HG03175 (cell line): ENCODE measurements around the gene ZNF688.
"Not testable (repeated sequence)": the region's sequence is repeated elsewhere in the genome, so short reads cannot be mapped to it uniquely, and the experiment has no call there.

ENCODE experiments used
- ATAC-seq: cut with Tn5 transposase; IDR thresholded peaks from one replicate; pipeline ENCODE4 v1.9.1; 2021; ENCODE audit warnings: mild to moderate bottlenecking, moderate library complexity; ENCODE audit not compliant: unreplicated experiment

ZNF688 gene

GRCh38 chr16:30571445-30572322 lies at the start of gene ZNF688:
ZNF688 (minus strand) TSS chr16:30571714; CDS start chr16:30571629, 85 bp downstream.
- ATAC-seq = peak; percentile 68

GRCh38 chr16:30620169-30620568 lies 48.7 kb upstream of the ZNF688 start:
- ATAC-seq = no peak

- no peak for ATAC-seq
These were observed 48.1 kb upstream of the ZNF688 start for GRCh38 chr16:30619638-30620037.

- ATAC-seq = no peak
These were observed 47.7 kb upstream of the ZNF688 start for GRCh38 chr16:30619202-30619601.

- ATAC-seq = no peak
These were observed 44.0 kb upstream of the ZNF688 start for GRCh38 chr16:30615358-30616091.

GRCh38 chr16:30609926-30610839 lies 38.7 kb upstream of the ZNF688 start, which contains the start of gene ZNF689:
ZNF689 (minus strand) TSS chr16:30610389; CDS start chr16:30610041, 348 bp downstream.
- ATAC-seq = peak; percentile 88

GRCh38 chr16:30609002-30609925 lies 37.8 kb upstream of the ZNF688 start:
- peak; percentile 19 for ATAC-seq

- no peak for ATAC-seq
These were observed 34.5 kb upstream of the ZNF688 start for GRCh38 chr16:30606004-30606403.

GRCh38 chr16:30605158-30605557 lies 33.6 kb upstream of the ZNF688 start:
- ATAC-seq = no peak

GRCh38 chr16:30604316-30604947 lies 32.9 kb upstream of the ZNF688 start:
- ATAC-seq = no peak

- ATAC-seq = no peak
These were observed 32.4 kb upstream of the ZNF688 start for GRCh38 chr16:30603945-30604315.

- no peak for ATAC-seq
These were observed 31.2 kb upstream of the ZNF688 start for GRCh38 chr16:30602616-30603277.

GRCh38 chr16:30601966-30602365 lies 30.5 kb upstream of the ZNF688 start:
- no peak for ATAC-seq

- ATAC-seq = no peak
These were observed 29.4 kb upstream of the ZNF688 start for GRCh38 chr16:30600929-30601328.

- ATAC-seq = no peak
These were observed 28.7 kb upstream of the ZNF688 start for GRCh38 chr16:30600215-30600614.

- no peak for ATAC-seq
These were observed 21.4 kb upstream of the ZNF688 start for GRCh38 chr16:30592871-30593270.

- ATAC-seq = not testable (repeated sequence)
These were observed 19.4 kb upstream of the ZNF688 start for GRCh38 chr16:30590869-30591268.

GRCh38 chr16:30589582-30589981 lies 18.1 kb upstream of the ZNF688 start:
- not testable (repeated sequence) for ATAC-seq

- no peak for ATAC-seq
These were observed 17.1 kb upstream of the ZNF688 start for GRCh38 chr16:30588651-30589050.
